BLaER1 treated with 17β-estradiol and CSF1 and Interleukin-3, amounts not matched to agents 10 nM and 100 nM (cell line): ENCODE results near the gene NEURL1.

Source experiments
- H3K27ac ChIP-seq, 11 experiments: shearing (Covaris generic); formaldehyde crosslinking; 2 replicates each; pipeline ENCODE4 v1.8.1; 2022
- H3K27me3 ChIP-seq, 11 experiments: shearing (Covaris generic); formaldehyde crosslinking; 2 replicates each; pipeline ENCODE4 v1.8.1; 2022
- H3K36me3 ChIP-seq, 11 experiments: shearing (Covaris generic); formaldehyde crosslinking; 2 replicates each; pipeline ENCODE4 v1.8.1; 2022
- H3K4me1 ChIP-seq, 10 experiments: shearing (Covaris generic); formaldehyde crosslinking; 2 replicates each; pipeline ENCODE4 v1.8.1; 2022
- H3K4me2 ChIP-seq, 11 experiments: shearing (Covaris generic); formaldehyde crosslinking; 2 replicates each; pipeline ENCODE4 v1.8.1; 2022
- H3K4me3 ChIP-seq, 10 experiments: shearing (Covaris generic); formaldehyde crosslinking; 2 replicates each; pipeline ENCODE4 v1.8.1; 2022
- H3K9ac ChIP-seq, 11 experiments: shearing (Covaris generic); formaldehyde crosslinking; 2 replicates each; pipeline ENCODE4 v1.8.1; 2022
- H3K9me3 ChIP-seq, 11 experiments: shearing (Covaris generic); formaldehyde crosslinking; replicated peaks in 1 of 11; 2 replicates each; pipeline ENCODE4 v1.8.1; 2022
- H4K20me1 ChIP-seq, 11 experiments: shearing (Covaris generic); formaldehyde crosslinking; 2 replicates each; pipeline ENCODE4 v1.8.1; 2022
- Cebpa-rat ChIP-seq, 11 experiments: shearing (Covaris generic); IDR thresholded peaks; 2 replicates each; pipeline ENCODE4 v1.8.1; 2022

NEURL1 gene

DNA sequence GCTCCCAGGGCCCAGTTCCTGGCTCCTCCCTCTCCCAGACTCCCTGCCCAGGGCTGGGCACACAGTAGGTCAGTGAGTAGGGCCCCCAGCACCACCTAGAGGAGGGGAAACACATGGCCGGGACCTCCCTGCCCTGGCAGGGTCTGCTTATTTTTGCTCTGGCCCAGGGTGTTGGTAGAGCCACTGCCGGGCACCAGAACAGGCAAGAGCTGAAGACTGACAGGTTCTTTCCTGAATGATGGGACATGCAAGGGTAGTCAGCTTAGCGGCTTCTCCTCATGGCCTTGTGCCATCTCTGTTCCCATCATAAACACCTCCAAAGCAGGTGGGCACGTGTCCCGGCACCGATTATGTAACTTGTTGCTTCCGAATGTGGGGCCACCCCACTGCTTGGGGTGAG lies 86.5 kb downstream of the NEURL1 start:
- H3K27me3 ChIP-seq: no peaks in the 10 kb centered on the region; a peak in 1 of 22 replicates
- peaks cover 17 to 89% (median 69%) of the 10 kb centered on the region in 10 experiments for H3K4me1 ChIP-seq
- TF ChIP-seq Cebpa-rat (IDR thresholded peaks at IDR 0.05): no peak
- no peaks in the 10 kb centered on the region for H4K20me1 ChIP-seq
- H3K4me2 ChIP-seq: peak overlapping the region; percentile 3 to 83 (median 60); a peak in 19 of 22 replicates
- H3K4me3 ChIP-seq: no peak overlapping the region
- H3K36me3 ChIP-seq: peaks cover 0 to 5% (median 0%) of the 10 kb centered on the region in 11 experiments; a peak in 4 of 22 replicates
- H3K9me3 ChIP-seq: peaks cover 0 to 9% (median 8%) of the 10 kb centered on the region in 11 experiments; a peak in 12 of 22 replicates
- H3K9ac ChIP-seq: 0 out of 22 replicates have a peak overlapping the region, but pooled peaks of 2 of the 11 experiments have one; percentile 15 to 38
- 0 out of 22 replicates have a peak overlapping the region, but pooled peaks of 1 of the 11 experiments have one; percentile 34 for H3K27ac ChIP-seq

- Histone ChIP-seq H3K27ac (peak overlapping the region in 1 of 11 experiments; percentile 34; a peak in 3 of 22 replicates), H3K36me3 (peaks cover 0 to 7% (median 0%) of the 10 kb centered on the region in 11 experiments; a peak in 4 of 22 replicates), H4K20me1 (no peaks in the 10 kb centered on the region), H3K27me3 (no peaks in the 10 kb centered on the region; a peak in 1 of 22 replicates), H3K9ac (peak overlapping the region in 4 of 11 experiments; percentile 15 to 38 (median 26); a peak in 3 of 22 replicates), H3K4me1 (peaks cover 17 to 87% (median 70%) of the 10 kb centered on the region in 10 experiments), H3K9me3 (peaks cover 0 to 12% (median 11%) of the 10 kb centered on the region in 11 experiments; a peak in 12 of 22 replicates), H3K4me2 (peak overlapping the region; percentile 3 to 83 (median 60); a peak in 19 of 22 replicates), H3K4me3 (no peak overlapping the region)
- TF ChIP-seq Cebpa-rat (IDR thresholded peaks at IDR 0.05): no peak
These were observed 86.9 kb downstream of the NEURL1 start for GRCh38 chr10:103580430-103580829.

DNA sequence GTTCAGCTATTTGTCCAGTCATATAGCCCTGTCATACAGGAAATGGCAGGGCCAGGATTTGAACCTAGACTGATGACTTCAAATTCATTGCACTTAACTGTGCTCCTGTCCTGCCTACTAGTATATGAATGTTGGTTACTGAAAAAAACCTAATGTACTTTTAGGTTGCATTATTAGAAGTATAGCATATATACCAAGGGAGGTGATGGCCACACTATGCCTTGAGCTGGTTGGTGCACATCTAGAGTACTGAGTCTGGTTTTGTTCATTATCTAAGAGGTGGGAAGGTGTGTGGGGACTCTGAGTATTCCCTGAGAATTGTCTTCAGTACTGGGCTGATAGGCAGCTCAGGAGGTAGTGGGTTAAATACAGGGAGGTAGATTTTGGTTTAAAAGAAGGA lies 88.0 kb downstream of the NEURL1 start:
- Histone ChIP-seq H3K4me2 (peak overlapping the region in 8 of 11 experiments; percentile 54 to 83 (median 70); a peak in 13 of 22 replicates), H3K27me3 (no peaks in the 10 kb centered on the region; a peak in 1 of 22 replicates), H4K20me1 (no peaks in the 10 kb centered on the region), H3K9ac (no peak overlapping the region), H3K27ac (no peak overlapping the region), H3K4me3 (no peak overlapping the region), H3K4me1 (peaks cover 17 to 76% (median 59%) of the 10 kb centered on the region in 10 experiments), H3K36me3 (peaks cover 0 to 7% (median 0%) of the 10 kb centered on the region in 11 experiments; a peak in 5 of 22 replicates), H3K9me3 (peaks cover 0 to 20% (median 11%) of the 10 kb centered on the region in 11 experiments; a peak in 12 of 22 replicates)
- TF ChIP-seq Cebpa-rat (IDR thresholded peaks at IDR 0.05): no peak

GRCh38 chr10:103582331-103583123 lies 89.0 kb downstream of the NEURL1 start:
- no peak overlapping the region for H3K4me3 ChIP-seq
- 0 out of 22 replicates have a peak overlapping the region, but pooled peaks of 1 of the 11 experiments have one; percentile 8 for H3K27ac ChIP-seq
- no peak overlapping the region for H3K9ac ChIP-seq
- TF ChIP-seq Cebpa-rat (IDR thresholded peaks at IDR 0.05): no peak
- peaks cover 17 to 69% (median 50%) of the 10 kb centered on the region in 10 experiments for H3K4me1 ChIP-seq
- H3K9me3 ChIP-seq: peaks cover 0 to 25% (median 13%) of the 10 kb centered on the region in 11 experiments; a peak in 15 of 22 replicates
- no peaks in the 10 kb centered on the region for H4K20me1 ChIP-seq
- H3K27me3 ChIP-seq: no peaks in the 10 kb centered on the region; a peak in 1 of 22 replicates
- peaks cover 0 to 7% (median 0%) of the 10 kb centered on the region in 11 experiments; a peak in 5 of 22 replicates for H3K36me3 ChIP-seq
- H3K4me2 ChIP-seq: peak overlapping the region in 5 of 11 experiments; percentile 5 to 83 (median 30); a peak in 4 of 22 replicates

DNA sequence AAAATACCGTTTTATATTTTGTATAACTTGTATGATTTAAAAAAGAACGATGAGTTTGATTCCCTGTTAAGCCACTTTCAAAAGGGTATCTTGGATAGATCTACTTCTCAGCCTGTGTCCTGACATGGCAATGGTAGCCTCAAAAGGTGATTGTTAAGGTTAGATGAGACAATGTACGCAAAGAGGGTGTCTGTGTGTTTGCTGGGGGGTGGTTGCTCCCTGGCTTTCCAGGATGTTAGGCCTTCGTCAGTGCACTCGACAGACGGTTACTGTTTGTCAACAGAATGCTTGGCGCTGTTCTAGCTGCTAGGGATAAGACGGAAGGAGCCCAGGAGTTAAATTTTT lies 90.3 kb downstream of the NEURL1 start:
- Histone ChIP-seq H3K4me3 (no peak overlapping the region), H3K9ac (no peak overlapping the region), H3K4me1 (peaks cover 21 to 67% (median 54%) of the 10 kb centered on the region in 10 experiments), H3K9me3 (peaks cover 0 to 33% (median 16%) of the 10 kb centered on the region in 11 experiments; a peak in 16 of 22 replicates), H3K36me3 (peaks cover 0 to 7% (median 0%) of the 10 kb centered on the region in 11 experiments; a peak in 5 of 22 replicates), H3K4me2 (peak overlapping the region; percentile 48 to 77 (median 69); a peak in 18 of 22 replicates), H3K27ac (no peak overlapping the region), H4K20me1 (no peaks in the 10 kb centered on the region), H3K27me3 (no peaks in the 10 kb centered on the region)
- TF ChIP-seq Cebpa-rat (IDR thresholded peaks at IDR 0.05): no peak

DNA sequence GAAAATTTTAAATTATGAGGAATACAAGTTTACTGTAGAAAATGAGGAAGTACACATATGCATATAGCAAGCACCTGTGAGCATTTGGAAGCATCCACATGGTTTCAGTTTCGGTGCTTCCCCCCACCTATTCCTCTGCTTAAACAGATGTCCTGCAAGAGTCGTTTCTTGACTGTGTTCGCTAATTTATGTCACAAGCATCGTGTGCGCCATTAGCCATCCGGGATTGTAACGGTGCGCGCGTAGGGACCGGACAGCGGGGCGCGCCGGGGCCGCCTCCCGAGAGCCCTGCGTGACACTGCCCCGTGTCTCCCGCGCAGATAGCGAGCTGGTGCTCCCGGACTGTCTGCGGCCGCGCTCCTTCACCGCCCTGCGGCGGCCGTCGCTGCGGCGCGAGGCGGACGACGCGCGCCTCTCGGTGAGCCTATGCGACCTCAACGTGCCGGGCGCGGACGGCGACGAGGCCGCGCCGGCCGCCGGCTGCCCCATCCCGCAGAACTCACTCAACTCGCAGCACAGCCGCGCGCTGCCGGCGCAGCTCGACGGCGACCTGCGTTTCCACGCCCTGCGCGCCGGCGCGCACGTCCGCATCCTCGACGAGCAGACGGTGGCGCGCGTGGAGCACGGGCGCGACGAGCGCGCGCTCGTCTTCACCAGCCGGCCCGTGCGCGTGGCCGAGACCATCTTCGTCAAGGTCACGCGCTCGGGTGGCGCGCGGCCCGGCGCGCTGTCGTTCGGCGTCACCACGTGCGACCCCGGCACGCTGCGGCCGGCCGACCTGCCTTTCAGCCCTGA lies 90.9 kb downstream of the NEURL1 start:
- H3K4me2 ChIP-seq: peak overlapping the region; percentile 48 to 77 (median 69)
- no peak overlapping the region for H3K9ac ChIP-seq

GRCh38 chr10:103585011-103585405 lies 91.5 kb downstream of the NEURL1 start:
- peak overlapping the region in 7 of 11 experiments; percentile 67 to 77 (median 71); a peak in 14 of 22 replicates for H3K4me2 ChIP-seq
- no peak overlapping the region for H3K9ac ChIP-seq
- H3K4me3 ChIP-seq: no peak overlapping the region

More for the DNA sequence above, 90.9 kb downstream of the NEURL1 start:
- H3K27me3 ChIP-seq: no peaks in the 10 kb centered on the region
- H3K27ac ChIP-seq: no peak overlapping the region
- TF ChIP-seq Cebpa-rat (IDR thresholded peaks at IDR 0.05): no peak
- H3K9me3 ChIP-seq: peaks cover 0 to 33% (median 16%) of the 10 kb centered on the region in 11 experiments; a peak in 16 of 22 replicates
- H3K4me3 ChIP-seq: 0 out of 20 replicates have a peak overlapping the region, but pooled peaks of 2 of the 10 experiments have one; percentile 4 to 22
- H3K4me1 ChIP-seq: peaks cover 24 to 70% (median 56%) of the 10 kb centered on the region in 10 experiments
- H4K20me1 ChIP-seq: no peaks in the 10 kb centered on the region
- peaks cover 0 to 7% (median 0%) of the 10 kb centered on the region in 11 experiments; a peak in 5 of 22 replicates for H3K36me3 ChIP-seq

DNA sequence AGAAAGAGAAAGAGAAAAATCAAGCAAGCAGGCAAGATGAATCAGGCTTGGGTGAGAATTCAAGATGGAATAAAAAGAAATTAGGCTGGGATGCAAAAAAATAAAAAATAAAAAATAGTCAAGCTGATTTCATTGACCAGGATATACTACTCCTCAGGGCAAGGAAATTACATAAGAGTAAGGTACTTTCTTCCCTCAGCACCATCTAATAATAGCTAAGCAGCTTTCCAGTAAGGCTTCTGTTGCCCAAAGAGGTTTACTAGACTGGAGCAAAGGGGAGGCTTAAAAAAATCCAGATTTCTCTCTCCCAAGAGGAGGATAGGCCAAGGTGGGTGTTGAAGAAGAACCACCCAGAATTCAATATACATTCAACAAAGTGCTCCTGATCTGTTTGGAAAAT lies 93.6 kb downstream of the NEURL1 start:
- no peak for TF ChIP-seq Cebpa-rat (IDR thresholded peaks at IDR 0.05)
- H3K27ac ChIP-seq: no peak overlapping the region
- H3K9ac ChIP-seq: no peak overlapping the region
- peaks cover 0 to 7% (median 0%) of the 10 kb centered on the region in 11 experiments; a peak in 5 of 22 replicates for H3K36me3 ChIP-seq
- H3K4me2 ChIP-seq: 0 out of 22 replicates have a peak overlapping the region, but pooled peaks of 2 of the 11 experiments have one; percentile 5 to 17
- H3K4me3 ChIP-seq: no peak overlapping the region
- peaks cover 15 to 44% (median 30%) of the 10 kb centered on the region in 10 experiments for H3K4me1 ChIP-seq
- H3K27me3 ChIP-seq: no peaks in the 10 kb centered on the region
- peaks cover 0 to 7% (median 0%) of the 10 kb centered on the region in 11 experiments; a peak in 5 of 22 replicates for H4K20me1 ChIP-seq
- peaks cover 0 to 33% (median 16%) of the 10 kb centered on the region in 11 experiments; a peak in 16 of 22 replicates for H3K9me3 ChIP-seq

More at GRCh38 chr10:103585011-103585405, 91.5 kb downstream of the NEURL1 start:
- Histone ChIP-seq H3K4me1 (peaks cover 24 to 64% (median 50%) of the 10 kb centered on the region in 10 experiments), H3K27ac (no peak overlapping the region), H3K27me3 (no peaks in the 10 kb centered on the region), H3K9me3 (peaks cover 0 to 33% (median 16%) of the 10 kb centered on the region in 11 experiments; a peak in 16 of 22 replicates), H3K36me3 (peaks cover 0 to 7% (median 0%) of the 10 kb centered on the region in 11 experiments; a peak in 5 of 22 replicates), H4K20me1 (no peaks in the 10 kb centered on the region)
- TF ChIP-seq Cebpa-rat (IDR thresholded peaks at IDR 0.05): no peak
